Activated T-cell treated with anti-CD3 and anti-CD28 coated beads for 48 hours (primary cell): ENCODE results near the gene ANKRD34C.

Source experiments
- DNase-seq: peaks from one replicate; pipeline ENCODE4 v3.0.0-alpha.2; 2020; ENCODE audit warnings: low read depth

ANKRD34C gene

DNA sequence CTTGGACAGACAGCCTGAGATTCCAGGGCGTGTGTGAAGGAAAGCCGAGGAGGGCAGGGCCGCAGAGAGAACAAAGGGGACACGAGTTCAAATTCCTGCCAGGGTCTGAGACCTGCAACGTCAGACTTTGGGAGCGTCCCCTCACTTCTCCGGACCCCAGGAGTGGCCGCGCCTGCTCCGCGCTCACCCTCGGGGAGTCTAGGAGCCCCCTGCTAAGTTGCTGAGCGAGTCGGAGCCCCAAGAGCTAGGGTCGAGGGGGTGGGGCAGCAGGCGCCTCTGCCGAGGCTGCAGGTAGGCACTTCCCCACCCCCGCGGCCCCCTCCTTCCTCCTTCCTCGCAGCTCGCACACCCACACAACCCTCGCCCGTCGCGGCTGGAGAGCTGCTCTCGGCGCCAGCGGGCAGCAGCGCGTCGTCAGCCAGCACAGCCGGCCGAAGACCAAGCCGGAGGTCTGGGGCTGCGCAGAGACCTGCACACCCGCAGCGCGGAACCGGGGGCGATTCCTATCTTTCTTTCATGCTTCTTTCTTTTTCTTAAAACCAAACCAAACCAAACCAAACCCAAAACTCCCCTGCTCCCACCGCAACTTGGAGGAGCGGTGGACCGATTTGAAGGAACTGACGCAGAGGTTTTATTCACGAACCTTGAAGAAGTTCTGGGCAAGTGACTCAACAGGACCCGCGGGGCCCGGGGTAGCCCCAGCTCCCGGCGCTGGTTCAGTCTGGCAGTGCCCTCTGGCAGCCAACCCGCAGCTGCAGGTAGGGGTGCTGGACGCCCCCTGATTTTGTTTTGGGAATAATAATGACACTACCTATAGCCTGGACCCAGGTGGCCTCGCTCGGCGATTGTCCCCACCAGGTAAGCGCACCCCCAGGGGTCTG lies at the start of gene ANKRD34C:
Gene ANKRD34C (plus strand): TSS at position 352 of the 881 bp plus-strand sequence. CDS start 10,563 bp downstream, outside the sequence.
- no peak for DNase-seq

DNA sequence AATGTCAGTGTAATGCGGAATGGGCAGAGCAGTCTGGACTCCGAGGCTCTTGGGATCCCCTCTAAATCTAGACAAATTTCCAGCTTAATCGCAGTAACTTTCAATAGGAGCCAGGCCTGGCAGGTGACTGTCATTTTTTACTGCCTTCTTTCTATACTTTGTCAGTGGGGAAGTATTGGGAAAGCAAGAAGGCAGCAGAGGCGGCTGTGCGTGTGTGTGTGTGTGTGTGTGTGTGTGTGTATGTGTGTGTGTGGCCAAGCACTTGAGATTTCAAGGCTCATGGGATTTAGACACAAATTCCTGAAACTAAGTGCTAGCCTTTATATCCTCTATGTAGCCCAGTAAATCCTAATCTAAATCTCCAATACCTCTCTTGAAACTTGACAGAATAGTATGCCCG lies 49.3 kb upstream of the ANKRD34C start:
- no peak for DNase-seq

- DNase-seq = no peak
Observed at GRCh38 chr15:79240036-79240435, 42.5 kb upstream of the ANKRD34C start.

DNA sequence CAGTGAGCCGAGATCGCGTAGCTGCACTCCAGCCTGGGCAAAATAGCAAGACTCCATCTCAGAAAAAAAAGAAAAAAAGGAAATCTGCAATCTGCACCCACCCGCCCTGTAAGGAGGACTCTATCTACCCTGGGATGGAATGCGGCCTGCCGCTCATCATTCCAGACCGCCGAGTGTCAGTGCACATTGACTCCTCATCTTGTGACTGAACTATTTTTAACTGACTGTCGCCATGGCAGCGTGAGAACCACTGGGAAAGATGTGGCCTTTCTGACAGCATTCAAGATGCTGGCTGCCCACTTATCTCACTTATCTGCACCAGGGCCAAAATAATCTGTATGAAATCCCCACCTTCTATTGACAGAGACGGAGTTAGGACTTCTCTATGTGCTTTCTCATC lies 38.8 kb upstream of the ANKRD34C start:
- DNase-seq = no peak

DNA sequence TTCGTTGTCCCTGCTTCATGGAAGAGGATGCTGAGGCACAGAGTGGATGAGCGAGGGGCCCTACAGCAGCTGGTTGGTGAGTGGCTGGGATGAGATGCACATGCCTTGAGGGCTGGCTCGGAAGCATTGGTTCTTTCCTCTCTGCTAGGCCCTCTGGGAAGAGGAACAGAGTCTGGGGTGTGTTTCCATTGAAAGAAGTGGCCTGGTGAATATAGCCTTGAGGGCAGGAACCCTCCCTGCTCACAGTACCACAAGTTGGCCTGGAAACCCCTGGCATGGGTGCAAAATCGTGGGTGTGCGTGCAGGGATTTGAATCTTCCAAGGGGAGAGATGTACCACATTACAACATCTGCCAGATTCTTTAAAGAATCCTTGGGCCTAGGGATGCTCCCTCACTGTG lies 37.6 kb upstream of the ANKRD34C start:
- no peak for DNase-seq

DNA sequence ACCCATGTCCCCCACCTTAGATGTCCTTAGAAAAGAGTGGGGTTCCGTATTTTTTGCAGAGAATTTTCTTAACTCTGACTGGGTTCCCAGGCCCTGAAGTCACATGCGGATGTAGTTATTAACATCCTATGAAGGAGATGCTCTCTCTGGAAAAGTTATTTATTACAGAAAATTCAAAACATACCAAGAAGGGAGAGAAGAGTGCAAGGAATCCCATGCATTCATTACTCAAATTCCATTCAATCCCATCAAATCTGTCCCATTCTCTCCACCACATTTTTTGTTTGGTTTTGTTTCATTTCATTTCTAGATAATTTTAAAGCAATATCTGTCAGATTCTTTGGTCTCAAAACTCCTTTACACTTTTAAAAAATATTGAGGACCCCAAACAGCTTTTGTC lies 34.3 kb upstream of the ANKRD34C start:
- no peak for DNase-seq

DNA sequence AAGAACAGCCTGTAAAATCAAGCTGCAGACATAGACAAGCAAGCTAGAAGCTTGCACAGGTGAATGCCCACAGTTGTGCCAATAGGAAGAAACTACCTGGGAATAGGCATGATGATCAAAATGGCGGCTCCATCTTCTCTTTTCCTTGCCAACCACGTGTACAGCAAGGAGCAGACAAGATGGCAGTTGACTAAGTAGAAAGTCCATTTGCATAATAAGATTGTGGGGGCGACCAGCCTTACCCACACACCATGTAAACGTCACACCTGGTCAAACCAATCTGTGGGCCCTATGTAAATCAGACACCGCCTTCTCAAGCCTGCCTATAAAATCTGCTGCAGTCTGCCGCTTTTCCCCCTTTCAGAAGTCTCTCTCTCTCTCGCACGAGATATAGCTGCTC lies 25.1 kb upstream of the ANKRD34C start:
- no peak for DNase-seq

DNA sequence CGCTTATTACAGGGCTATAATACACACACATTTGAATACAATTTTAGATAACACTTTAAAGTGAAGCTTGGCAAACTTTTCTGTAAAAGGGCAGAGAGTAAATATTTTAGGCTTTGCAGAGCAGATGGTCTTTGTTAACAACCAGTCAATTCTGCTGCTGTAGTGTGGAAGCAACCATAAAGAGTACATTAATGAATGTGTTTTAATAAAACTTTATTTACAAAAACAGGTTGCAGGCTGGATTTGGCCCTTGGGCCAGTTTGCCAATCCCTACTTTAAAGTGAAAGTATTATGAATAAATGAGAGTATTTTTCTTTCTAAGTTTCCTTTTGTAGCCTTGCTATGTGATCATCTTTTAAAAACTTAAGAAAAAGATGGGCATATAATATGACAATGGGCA lies 20.7 kb upstream of the ANKRD34C start:
- no peak for DNase-seq

- DNase-seq = no peak
Observed at GRCh38 chr15:79265167-79265566, 17.4 kb upstream of the ANKRD34C start.

- DNase-seq = no peak
Observed at GRCh38 chr15:79265987-79266579, 16.4 kb upstream of the ANKRD34C start.

GRCh38 chr15:79283252-79284048 lies 928 bp downstream of the ANKRD34C start:
- peak; percentile 21 for DNase-seq

GRCh38 chr15:79290642-79291275 lies 8.2 kb downstream of the ANKRD34C start:
- DNase-seq = no peak

DNA sequence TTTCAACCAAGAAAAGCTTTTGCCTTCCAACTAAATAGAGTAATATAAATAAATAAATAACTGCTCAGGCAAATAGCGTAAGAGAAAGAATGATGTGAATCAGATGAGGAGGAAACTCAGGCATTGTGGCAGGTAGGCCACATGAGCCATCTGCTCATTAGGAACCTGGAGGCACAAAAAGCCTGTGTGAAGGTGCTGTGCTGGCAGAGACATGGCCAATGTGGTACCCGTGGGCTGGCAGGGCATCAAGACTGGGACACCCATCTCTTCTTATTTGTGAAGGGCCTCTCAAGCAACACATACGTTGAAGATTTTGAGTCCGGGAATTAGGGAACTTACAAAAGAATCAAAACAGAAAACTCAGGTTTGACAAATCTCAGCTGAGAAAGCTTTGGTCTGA lies 9.5 kb downstream of the ANKRD34C start:
- no peak for DNase-seq

DNA sequence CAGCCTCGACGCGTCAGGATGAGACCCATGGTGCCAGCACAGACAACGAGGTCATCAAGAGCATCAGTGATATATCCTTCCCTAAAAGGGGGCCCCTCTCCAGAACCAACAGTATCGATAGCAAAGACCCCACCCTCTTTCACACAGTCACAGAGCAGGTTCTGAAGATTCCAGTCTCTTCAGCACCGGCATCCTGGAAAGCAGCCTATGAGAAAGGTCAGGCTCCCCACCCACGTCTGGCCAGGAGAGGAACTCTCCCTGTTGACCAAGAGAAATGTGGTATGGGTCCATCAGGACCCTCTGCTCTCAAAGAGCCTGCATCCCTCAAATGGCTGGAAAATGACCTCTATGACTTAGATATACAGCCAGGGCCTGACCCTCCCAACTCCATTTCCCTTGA lies 11.6 kb downstream of the ANKRD34C start:
- no peak for DNase-seq

DNA sequence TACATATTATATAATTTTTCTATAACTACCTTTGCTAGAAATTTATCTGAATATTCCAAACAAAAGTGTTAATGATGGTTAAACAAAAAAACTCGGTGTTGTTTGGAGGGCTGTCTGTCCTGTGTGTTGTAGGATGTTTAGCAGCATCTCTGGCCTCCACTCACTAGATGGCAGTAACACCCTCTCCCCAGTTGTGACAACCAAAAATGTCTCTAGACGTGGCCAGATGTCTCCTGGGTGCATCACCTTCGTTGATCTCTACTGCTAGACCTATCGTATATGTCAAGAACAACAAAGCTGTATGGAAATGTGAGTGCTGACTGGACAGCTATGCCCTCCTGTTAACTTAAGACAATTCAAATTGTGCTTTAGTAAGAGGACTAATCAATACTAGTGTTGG lies 14.1 kb downstream of the ANKRD34C start:
- no peak for DNase-seq

DNA sequence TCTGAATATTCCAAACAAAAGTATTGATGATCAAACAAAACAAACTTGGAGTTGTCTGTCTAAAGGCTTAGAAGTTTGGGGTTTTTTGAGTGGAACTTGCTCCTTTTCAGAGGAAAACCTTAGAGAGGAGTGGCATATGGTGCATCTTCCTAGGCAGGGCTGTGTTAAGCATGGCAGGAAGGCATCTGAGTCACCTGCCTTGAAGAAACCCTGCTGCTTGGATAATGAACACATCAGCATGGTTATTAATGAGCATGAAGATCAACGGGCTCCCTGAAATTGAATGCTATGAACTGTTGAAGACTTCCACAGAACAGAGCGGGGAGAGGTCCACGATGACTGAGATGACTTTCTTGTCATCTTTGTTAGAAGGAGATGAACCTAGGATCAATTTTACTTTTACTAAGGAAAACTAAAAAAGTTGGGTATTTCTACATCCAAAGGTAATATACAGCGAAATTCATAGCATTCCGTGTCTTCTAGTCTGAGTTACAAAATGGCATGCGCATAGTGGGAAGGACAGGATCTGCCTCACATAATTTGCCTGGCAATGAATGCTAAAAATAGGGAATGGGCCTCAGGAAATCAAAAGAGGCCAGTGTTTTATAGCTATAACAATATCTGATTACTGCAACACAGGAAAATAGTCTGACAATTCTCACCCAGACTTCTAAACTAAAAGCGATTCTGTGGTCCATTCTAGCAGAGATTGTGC lies 16.8 kb downstream of the ANKRD34C start:
- no peak for DNase-seq

DNA sequence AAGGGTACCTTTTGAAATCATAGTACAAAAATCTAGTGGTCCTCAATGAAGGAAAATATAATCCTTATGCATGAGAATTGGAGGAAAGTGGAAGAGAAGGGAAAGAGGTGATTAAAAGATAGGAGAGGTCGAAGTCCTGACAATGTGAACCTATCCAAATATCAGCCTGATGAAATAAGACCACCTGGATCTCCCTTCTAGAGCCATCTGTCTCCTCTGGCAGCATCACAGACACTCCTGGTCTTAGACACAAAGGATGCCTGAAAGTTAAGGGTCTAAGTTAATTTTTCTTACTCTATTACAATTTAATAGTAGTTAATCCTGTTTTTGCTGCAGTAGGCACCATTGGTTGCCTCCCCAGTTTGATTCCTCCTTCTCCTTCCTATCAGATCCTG lies 17.3 kb downstream of the ANKRD34C start:
- no peak for DNase-seq

DNA sequence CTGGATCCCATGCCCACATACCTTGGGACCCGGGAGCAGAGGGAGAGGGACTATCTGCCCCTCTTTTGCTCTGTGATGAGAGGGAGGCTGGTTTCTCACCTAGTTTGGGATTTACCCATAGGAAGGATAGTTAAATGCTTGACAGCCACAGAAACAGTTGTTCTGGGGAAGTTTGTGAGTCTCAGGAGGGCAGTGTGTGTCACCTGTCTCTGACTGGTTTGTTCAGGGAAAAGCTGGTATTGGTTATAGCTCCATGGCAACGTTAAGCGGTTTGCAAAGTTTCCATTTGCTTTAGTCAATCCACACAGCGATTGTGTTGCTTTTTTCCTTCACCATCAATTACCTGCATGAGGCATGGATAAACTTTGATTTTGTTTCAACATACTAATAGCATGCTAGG lies 24.7 kb downstream of the ANKRD34C start:
- DNase-seq = no peak

DNA sequence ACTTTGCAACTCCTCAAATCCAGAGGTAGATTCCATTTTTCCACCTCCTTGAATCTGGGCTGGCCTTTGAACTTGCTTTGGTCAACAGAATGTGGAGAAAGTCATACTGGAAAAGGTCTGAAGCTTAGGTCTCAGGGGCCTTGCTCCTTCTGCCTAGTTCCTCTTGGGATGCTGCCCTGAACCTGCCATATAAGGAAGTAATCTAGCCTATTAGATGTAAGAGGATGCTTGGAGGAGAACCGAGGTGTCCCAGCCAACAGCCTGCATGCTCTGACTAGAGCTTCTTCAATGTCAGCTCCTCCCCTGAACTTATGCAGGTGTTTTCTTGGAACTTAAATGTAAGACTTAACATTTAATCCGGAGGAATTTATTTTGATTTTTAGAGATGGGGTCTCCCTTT lies 26.4 kb downstream of the ANKRD34C start:
- DNase-seq = no peak

GRCh38 chr15:79310612-79310984 lies 28.1 kb downstream of the ANKRD34C start:
- no peak for DNase-seq

GRCh38 chr15:79310985-79311900 lies 28.7 kb downstream of the ANKRD34C start, which contains the start of gene TMED3:
TMED3 (plus strand) TSS chr15:79311112; CDS start chr15:79311250, 138 bp downstream.
- peak; percentile 83 for DNase-seq
